ENCODE measurements around the gene SLC25A24.

- TF ChIP-seq, protein P1, sequence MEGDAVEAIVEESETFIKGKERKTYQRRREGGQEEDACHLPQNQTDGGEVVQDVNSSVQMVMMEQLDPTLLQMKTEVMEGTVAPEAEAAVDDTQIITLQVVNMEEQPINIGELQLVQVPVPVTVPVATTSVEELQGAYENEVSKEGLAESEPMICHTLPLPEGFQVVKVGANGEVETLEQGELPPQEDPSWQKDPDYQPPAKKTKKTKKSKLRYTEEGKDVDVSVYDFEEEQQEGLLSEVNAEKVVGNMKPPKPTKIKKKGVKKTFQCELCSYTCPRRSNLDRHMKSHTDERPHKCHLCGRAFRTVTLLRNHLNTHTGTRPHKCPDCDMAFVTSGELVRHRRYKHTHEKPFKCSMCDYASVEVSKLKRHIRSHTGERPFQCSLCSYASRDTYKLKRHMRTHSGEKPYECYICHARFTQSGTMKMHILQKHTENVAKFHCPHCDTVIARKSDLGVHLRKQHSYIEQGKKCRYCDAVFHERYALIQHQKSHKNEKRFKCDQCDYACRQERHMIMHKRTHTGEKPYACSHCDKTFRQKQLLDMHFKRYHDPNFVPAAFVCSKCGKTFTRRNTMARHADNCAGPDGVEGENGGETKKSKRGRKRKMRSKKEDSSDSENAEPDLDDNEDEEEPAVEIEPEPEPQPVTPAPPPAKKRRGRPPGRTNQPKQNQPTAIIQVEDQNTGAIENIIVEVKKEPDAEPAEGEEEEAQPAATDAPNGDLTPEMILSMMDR (IDR thresholded peaks at IDR 0.05): no peak
- no peak for TF ChIP-seq POLR2A (IDR thresholded peaks at IDR 0.05)
Observed at GRCh38 chr1:108084866-108085477, 115.2 kb downstream of the SLC25A24 start.
